ENCODE results near the gene SPRYD4.
A peak's percentile ranks its signal among the peaks of the same experiment; 100 is the strongest.
"Not testable (repeated sequence)": the region's sequence is repeated elsewhere in the genome, so short reads cannot be mapped to it uniquely, and the experiment has no call there.

The SPRYD4 gene

DNA sequence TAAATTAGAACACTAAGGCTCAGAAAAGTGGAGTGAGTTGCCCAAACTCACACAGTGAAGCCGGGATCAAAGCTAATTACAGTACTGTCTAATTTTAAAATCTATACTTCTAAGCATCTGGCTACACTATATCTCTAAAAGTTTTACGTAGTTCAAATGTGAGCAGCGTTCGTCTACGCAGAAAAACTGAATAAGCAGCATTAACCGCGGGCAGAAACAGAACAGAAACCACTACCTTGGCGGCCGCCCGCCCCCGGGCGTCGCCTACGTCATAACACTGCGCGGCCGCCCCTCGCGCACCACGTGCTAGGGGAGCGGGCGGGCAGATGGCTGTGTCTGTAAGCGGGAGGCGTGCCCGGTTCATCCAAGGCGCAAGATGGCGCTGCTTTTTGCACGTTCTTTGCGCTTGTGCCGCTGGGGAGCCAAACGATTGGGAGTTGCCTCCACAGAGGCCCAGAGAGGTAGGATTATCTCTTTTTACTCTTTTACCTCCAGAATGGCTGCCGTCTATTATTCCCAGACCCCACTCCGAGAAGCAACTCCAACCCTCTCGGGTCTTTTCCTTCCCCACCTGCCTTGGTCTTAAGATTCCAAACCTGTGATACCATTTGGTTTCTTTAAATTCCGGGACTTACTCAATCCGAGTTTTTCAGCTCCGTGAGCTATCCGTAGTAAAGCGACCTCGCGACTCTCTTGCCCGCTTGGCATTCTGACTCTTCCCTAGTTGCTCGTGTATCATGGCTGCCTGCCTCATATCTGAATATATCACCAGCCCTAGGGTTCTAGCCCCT lies at the start of gene SPRYD4:
SPRYD4 (plus strand) TSS at position 363 of the 791 bp plus-strand sequence; CDS start at position 377, 14 bp downstream.
- peak; percentile 94 for DNase-seq

DNA sequence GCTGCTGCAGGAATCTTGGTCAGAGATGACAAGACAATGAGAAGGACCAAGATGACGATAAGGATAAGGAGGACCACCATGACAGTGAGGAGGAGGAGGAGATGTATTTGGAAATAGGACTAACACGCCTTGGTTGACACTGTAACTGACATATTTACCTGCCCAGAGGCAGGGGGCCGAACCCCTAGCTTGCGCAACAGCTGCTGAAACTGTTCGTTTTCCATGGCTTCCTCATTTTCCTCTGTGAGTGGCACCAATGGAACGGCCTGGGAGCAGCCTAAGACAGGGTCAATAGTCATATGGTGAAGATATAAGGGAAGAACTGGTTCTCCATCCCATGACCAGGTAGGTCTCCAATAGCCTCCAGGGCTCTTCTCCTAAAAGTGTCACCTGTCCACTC lies 48.0 kb upstream of the SPRYD4 start:
- no peak for DNase-seq

DNA sequence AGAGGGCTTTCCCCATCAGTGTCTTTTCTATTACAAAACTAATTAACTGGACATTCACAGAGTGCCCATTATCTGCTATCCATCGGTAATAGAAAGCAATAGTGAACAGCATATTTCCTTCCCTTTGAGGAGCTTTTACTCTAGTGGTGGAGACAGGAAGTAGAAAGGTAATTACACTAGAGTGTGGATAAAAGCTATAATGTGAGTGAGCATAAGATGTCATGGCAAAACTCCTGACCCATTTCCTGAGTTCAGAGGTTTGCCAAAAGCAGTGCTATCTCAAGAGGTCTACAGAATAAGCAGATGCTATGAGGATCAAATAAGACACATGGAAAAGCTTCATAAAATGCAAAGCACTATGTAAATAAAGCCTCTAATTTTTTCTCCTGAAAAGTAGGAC lies 43.2 kb upstream of the SPRYD4 start:
- DNase-seq = no peak

GRCh38 chr12:56425940-56426438 lies 42.4 kb upstream of the SPRYD4 start:
- no peak for DNase-seq

- no peak for DNase-seq
Measured at GRCh38 chr12:56431288-56431687, 37.1 kb upstream of the SPRYD4 start.

GRCh38 chr12:56431850-56432249 lies 36.5 kb upstream of the SPRYD4 start:
- DNase-seq = no peak

DNA sequence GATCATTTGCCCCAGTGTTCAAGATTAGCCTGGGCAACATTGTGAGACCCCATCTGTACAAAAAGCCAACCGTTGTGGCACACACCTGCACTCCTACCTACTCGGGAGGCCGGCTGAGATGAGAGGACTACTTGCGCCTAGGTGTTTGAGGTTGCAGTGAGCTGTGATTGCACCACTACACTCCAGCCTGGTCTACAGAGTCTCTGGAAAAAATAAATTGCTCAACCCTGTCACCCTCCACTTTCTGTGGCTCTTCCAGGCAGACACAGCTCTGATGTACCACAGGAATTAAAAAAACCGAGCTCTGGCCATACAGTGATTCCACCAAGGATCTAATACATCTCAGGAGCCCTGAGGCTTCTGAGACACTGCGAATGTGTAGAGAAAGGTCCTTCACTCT lies 33.5 kb upstream of the SPRYD4 start:
- no peak for DNase-seq

- no peak for DNase-seq
Measured at GRCh38 chr12:56437430-56438176, 30.8 kb upstream of the SPRYD4 start.

DNA sequence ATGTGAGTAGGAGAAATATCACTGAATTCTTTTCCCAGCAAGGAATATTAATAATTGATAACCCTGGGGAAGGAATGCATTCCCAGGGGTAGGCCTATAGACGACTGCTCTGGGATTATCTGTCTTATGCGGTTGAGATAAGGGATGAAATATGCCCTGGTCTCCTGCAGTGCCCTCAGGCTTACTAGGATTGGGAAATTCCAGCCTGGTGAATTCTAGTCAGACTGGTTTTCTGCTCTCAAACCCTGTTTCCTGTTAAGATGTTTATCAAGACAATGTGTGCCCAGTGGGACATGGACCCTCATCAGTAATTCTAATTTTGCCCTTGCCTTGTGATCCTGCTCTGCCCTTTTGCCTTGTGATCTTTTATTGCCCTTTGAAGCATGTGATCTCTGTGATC lies 25.2 kb upstream of the SPRYD4 start:
- DNase-seq = not testable (repeated sequence)

DNA sequence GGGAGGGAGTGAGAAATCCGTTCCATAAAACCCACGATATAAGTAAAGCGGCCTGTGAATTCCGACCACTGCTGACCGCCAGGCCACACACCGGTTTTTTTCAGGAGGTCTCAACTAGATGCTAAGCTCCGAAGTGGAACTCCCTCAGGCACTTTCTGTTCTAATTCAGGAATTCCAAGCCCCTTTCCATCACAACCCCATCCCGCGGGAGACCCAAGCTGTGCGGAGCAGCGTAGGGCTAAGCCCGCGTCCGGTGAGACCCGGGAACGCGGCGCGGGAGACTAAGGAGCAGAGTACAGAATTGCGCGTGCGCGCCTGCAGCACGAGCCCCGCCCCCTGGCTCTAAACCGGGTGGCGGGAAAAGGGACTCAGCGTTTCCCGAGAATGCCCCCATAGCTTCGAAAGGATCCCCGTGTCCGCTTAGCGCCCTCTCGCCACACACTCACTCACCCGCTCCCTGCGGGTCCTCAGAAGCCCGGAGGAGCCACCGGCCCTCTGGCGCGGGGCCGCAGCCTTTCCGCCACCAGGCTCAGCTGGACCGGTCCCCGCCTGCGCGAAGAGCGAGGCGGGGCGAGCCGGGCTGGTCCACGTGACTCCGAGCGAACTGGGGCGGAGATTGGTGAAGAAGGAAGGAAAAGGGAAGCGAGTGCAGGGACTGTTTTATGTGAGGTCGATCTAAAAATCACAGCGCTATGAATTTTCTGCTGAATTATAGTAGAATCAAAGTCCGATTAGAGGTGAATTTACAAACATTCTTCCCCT lies 19.3 kb upstream of the SPRYD4 start, which contains the start of gene TIMELESS:
TIMELESS (minus strand) TSS at position 567 of the 762 bp plus-strand sequence. CDS start 15,256 bp downstream, outside the sequence.
- peak; percentile 86 for DNase-seq

GRCh38 chr12:56449622-56449984 lies 18.8 kb upstream of the SPRYD4 start:
- DNase-seq = no peak

DNA sequence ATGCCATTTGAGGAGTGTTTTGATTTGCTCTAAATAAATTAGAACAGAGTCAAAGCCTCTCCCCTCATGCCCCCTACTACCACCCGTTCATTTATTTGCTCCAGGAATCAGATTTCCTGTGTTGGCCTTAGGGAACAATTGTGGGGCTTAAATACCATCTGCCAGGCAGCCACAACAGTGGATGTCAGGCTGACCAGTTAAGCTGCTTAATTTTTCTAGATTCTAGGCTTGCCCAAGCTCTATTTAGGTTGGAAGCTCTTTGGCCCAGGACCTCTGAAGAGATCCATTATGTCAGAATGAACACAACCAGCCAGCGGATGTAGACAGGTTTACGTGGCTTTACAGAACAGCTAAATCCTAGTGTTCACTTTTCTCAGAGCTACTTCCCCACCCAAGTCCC lies 18.1 kb upstream of the SPRYD4 start:
- no peak for DNase-seq

- DNase-seq = no peak
Measured at GRCh38 chr12:56451147-56451546, 17.2 kb upstream of the SPRYD4 start.

DNA sequence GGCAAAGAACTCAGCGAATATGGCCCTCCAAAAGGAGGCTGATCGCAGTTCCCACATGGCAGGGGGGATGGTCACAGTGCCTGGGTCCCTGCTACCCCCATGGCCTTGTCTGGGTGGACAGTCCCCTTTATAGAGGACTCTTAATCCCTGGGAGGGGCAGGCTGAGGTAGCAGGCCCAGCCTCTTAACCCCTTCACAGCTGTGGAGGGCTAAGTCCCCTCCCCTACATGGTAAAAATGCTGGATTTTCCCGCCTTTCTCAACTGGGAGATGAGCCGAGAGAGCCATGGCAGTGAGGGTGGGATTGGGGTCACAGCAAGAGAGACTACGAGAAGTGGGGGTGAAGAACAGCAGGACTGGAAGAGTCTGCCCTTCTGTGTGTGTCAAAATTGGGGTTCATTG lies 13.8 kb upstream of the SPRYD4 start, which contains the start of gene MIP:
MIP (minus strand) TSS at position 101 of the 400 bp plus-strand sequence; CDS start at position 57, 44 bp downstream.
- no peak for DNase-seq

DNA sequence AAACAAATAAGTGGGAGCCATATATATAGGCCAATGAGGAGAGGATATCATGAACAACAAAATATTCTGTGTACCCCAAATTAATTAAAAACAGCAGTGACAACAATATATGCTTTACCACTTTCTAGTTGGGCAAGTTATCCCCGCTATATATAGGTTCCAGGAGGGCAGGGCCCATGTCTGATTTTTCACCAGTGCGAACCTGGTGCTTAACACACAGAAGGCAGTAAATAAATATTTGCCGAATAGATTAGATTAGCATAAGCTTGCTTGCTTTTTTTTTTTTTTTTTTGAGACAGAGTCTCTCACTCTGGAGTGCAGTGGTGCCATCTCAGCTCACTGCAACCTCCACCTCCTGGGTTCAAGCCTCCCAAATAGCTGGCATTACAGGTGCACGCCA lies 10.6 kb upstream of the SPRYD4 start:
- no peak for DNase-seq

- no peak for DNase-seq
Measured at GRCh38 chr12:56461235-56462159, 6.9 kb upstream of the SPRYD4 start.

DNA sequence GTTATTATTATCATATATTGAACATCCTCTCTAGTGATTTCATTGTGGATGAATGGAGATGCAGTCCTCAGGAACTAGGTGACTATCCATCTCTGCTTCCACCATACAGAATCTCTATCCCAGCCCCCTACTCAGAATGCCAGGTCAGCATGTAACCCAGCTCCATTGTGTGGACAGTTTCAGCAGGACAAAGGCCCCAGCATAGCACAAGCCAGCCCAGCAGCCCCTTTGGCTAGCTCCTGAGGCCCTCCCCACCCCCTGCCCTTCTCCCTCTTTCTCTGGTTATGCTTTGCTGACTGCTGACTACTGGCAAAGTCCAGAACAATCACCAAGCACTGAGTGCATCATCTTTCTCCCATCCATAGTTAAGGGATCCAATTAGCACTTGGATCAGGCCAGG lies 5.8 kb upstream of the SPRYD4 start:
- DNase-seq = no peak

DNA sequence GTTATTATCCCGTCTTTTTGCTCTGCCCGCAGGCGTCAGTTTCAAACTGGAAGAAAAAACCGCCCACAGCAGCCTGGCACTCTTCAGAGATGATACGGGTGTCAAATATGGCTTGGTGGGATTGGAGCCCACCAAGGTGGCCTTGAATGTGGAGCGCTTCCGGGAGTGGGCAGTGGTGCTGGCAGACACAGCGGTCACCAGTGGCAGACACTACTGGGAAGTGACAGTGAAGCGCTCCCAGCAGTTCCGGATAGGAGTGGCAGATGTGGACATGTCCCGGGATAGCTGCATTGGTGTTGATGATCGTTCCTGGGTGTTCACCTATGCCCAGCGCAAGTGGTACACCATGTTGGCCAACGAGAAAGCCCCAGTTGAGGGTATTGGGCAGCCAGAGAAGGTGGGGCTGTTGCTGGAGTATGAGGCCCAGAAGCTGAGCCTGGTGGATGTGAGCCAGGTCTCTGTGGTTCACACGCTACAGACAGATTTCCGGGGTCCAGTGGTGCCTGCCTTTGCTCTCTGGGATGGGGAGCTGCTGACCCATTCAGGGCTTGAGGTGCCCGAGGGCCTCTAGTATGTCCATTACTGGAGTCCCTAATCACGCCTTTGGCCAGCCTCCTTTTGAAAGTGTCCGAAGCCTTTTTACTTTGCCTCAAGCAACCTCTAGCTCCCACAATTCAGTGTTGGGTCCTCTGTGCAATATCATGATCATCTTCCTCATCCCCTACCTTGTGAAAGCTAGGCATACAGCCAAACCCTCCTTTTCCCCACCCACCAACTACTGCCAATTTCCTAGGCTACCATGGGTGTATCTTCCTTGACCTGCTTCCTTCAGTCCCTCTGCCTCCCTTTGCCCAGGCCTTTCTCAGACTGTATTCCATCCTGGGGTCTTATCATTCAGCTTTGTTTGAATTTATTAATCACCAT lies 891 bp downstream of the SPRYD4 start:
- no peak for DNase-seq

DNA sequence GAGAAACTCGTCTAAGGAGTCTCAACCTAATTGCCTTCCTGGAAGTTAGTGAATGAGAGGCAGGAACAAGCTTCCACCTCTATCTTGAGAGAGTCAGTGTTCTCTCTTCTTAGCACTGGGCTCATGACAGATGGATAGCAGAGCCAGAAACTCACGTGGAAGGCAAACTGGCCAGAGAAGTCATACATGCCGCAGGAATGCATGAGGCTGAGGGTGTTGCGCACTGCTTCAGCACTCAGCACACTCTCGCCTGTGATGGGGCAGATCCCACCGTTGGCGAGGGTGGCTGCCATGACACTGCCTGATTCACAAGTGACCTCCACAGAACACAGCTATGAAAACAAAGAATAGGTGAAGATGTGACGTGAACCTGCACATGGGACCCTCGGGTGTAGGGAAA lies 6.0 kb downstream of the SPRYD4 start:
- DNase-seq = no peak

DNA sequence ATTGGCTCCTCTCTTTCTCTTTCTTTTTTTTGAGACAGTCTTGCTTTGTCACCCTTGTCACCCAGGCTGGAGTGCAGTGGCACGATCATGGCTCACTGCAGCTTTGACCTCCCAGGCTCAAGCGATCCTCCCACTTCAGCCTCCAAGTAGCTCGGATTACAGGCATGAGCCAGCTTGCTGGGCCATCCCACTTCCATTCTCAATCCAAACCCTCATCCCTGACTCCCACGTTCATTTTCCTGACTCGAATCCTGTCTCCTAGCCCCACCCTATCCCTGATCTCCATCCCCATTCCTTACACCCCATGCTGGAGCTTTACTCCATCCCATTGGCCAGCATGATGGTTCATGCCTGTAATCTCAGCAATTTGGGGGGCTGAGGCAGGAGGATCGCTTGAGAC lies 7.8 kb downstream of the SPRYD4 start:
- no peak for DNase-seq

GRCh38 chr12:56476972-56477432 lies 8.6 kb downstream of the SPRYD4 start:
- DNase-seq = no peak
